ENCODE results near the gene MVD. TPM values are rescaled to one million over a fixed set of nuclear protein-coding genes. Genes with fewer than 3 reads are reported as not detected.

MVD gene
- total RNA-seq, 4 donors from 2014 or later: 52.7 to 134 (median 71.4) TPM

DNA sequence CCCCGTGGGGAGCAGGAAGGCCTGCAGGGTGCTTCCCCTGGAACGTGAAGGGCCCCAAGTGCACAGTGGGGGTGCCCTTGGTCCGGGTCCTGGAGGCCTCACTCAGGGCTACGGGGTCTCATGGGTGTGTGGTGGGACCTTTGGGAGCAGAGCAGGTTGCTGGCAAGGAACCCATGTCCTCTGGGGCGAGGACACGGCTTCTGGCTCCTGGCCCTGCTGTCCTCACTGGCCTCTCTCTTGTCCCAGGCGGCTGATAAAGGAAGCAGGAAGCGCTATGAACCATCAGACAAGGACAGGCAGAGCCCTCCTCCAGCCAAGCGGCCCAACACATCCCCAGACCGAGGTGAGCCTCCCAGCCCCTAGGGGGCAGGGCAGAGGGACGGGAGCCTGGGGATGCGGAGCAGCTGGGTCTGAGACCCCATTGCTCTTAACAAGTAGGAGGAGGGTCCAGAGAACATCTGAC, 34.3 kb downstream of the MVD start:
- H3K4me1 ChIP-seq: peaks cover 0 to 4% (median 0%) of the 10 kb centered on the region in 3 donors
- peaks cover 23 to 91% (median 35%) of the 10 kb centered on the region in 3 donors for H3K36me3 ChIP-seq
- TF ChIP-seq POLR2A (IDR thresholded peaks at IDR 0.05): no peak
- TF ChIP-seq, protein P1, sequence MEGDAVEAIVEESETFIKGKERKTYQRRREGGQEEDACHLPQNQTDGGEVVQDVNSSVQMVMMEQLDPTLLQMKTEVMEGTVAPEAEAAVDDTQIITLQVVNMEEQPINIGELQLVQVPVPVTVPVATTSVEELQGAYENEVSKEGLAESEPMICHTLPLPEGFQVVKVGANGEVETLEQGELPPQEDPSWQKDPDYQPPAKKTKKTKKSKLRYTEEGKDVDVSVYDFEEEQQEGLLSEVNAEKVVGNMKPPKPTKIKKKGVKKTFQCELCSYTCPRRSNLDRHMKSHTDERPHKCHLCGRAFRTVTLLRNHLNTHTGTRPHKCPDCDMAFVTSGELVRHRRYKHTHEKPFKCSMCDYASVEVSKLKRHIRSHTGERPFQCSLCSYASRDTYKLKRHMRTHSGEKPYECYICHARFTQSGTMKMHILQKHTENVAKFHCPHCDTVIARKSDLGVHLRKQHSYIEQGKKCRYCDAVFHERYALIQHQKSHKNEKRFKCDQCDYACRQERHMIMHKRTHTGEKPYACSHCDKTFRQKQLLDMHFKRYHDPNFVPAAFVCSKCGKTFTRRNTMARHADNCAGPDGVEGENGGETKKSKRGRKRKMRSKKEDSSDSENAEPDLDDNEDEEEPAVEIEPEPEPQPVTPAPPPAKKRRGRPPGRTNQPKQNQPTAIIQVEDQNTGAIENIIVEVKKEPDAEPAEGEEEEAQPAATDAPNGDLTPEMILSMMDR (IDR thresholded peaks at IDR 0.05): no peak
- intact Hi-C loops (cut with DNase I): no loop called here
- no peak overlapping the region for H3K27ac ChIP-seq
- DNase-seq: no peak
- peaks cover 0 to 3% (median 0%) of the 10 kb centered on the region in 4 donors for H3K27me3 ChIP-seq
- no peaks in the 10 kb centered on the region for H3K9me3 ChIP-seq
- H3K4me3 ChIP-seq: no peak overlapping the region
- WGBS, 2 donors: 58% methylated on average over 2 of the region's 12 CpGs; no CpG with 5 or more reads in 1 of the 2 donors

DNA sequence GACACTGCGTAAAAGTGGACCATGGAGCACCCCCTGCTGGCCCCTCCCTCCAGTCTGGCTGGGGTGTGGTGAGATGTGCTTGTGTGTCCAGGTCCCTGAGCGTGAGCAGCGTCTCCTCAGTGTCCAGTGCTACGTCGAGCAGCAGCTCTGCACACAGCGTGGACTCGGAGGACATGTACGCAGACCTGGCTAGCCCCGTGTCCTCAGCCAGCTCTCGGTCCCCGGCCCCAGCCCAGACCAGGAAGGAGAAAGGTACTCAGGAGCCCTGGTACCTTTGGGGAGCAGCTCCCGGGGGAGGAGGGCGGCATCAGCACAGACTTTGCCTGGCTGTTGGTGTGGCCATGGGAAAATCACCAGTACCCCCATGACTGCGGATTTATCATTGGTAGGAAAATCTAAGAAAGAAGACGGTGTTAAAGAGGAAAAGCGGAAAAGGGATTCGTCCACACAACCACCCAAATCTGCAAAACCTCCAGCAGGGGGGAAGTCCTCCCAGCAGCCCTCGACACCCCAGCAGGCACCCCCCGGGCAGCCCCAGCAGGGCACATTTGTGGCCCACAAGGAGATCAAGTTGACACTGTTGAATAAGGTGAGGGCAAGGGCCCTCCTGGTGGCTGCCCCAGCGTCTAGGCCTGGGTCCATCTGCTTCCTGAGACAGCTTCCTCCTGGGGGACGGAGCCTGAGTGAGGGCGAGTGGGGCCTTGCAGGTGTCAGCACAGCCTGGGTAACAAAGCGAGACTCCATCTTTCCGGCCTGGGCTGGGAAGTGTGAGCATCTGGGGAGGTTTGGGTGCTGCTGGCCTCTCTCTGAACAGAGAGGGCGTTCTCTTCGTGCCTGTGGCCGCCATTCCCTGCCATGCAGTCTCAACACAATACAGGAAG, 35.1 kb downstream of the MVD start:
- DNase-seq: no peak
- no peak for TF ChIP-seq POLR2A (IDR thresholded peaks at IDR 0.05)
- TF ChIP-seq, protein P1 (IDR thresholded peaks at IDR 0.05): no peak
- 91 to 94% methylated on average over 3 to 18 of the region's 27 CpGs for WGBS, 2 donors
- intact Hi-C loops (cut with DNase I): no loop called here
- H3K4me1 ChIP-seq: no peaks in the 10 kb centered on the region
- H3K4me3 ChIP-seq: no peak overlapping the region
- H3K27me3 ChIP-seq: no peaks in the 10 kb centered on the region
- peaks cover 31 to 98% (median 42%) of the 10 kb centered on the region in 3 donors for H3K36me3 ChIP-seq
- H3K27ac ChIP-seq: no peak overlapping the region
- H3K9me3 ChIP-seq: no peaks in the 10 kb centered on the region

DNA sequence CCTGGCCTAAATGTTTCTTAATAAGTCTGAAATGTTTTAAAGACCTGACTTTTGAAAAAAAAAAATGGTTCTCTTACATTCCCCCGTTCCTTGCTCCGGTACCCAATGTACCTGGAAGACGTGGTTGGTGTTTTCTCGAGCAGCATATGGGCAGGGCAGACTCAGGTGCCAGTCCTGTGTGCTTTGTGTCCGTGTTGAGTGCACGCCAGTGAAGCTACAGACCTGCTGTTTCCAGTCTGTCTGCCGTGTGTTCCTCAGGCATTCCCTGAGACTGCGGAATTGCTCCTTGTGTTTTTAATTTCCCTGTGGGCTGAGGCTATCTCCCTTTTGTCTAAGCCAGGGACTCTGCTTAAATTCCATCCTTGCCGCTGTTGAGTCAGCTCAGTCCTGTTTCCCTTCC, 36.2 kb downstream of the MVD start:
- WGBS, 2 donors: 92 to 94% methylated on average over 9 of the region's 9 CpGs

DNA sequence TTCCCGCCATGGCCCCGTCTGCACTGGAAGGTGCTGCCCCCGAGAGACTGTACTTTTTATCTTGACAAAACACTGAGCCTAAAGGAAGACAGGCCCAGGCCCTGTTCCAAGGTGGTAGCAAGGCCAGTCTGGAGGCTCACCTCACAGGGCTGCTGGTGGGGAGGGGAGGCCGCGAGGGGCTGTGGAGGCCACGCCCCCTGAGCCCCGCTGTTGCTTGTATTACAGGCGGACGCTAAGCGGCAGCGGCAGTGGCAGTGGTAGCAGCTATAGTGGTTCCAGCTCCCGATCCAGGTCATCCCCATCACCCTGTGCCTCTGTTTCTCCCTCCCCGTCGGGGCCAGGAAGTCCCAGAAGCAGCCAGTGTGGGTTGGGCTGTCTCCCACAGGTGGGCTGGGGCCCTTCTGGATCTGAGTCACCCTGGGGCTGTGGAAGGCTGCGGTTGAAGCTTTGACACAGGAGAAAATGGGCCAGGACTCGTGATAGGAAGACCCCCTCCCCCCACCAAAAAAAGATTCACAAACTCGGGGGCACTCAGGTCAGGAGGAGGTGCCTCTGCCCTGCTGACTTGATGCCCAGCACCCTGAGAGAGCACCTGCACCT, 37.8 kb downstream of the MVD start:
- H3K36me3 ChIP-seq: peaks cover 36 to 97% (median 44%) of the 10 kb centered on the region in 3 donors
- H3K27me3 ChIP-seq: no peaks in the 10 kb centered on the region
- no peaks in the 10 kb centered on the region for H3K9me3 ChIP-seq
- H3K27ac ChIP-seq: no peak overlapping the region
- no peaks in the 10 kb centered on the region for H3K4me1 ChIP-seq
- DNase-seq: no peak
- no peak for TF ChIP-seq POLR2A (IDR thresholded peaks at IDR 0.05)
- TF ChIP-seq, protein P1 (IDR thresholded peaks at IDR 0.05): no peak
- WGBS, 2 donors: 90% methylated on average over 7 of the region's 17 CpGs; no CpG with 5 or more reads in 1 of the 2 donors
- intact Hi-C loops (cut with DNase I): no loop called here
- H3K4me3 ChIP-seq: no peak overlapping the region

More for the DNA sequence above, 36.2 kb downstream of the MVD start:
- Histone ChIP-seq H3K36me3 (peaks cover 41 to 99% (median 44%) of the 10 kb centered on the region in 3 donors), H3K4me3 (no peak overlapping the region), H3K27ac (no peak overlapping the region), H3K9me3 (no peaks in the 10 kb centered on the region), H3K4me1 (no peaks in the 10 kb centered on the region), H3K27me3 (no peaks in the 10 kb centered on the region)
- no peak for DNase-seq
- intact Hi-C loops (cut with DNase I): no loop called here
- TF ChIP-seq, protein P1 (IDR thresholded peaks at IDR 0.05): no peak
- TF ChIP-seq POLR2A (IDR thresholded peaks at IDR 0.05): no peak

DNA sequence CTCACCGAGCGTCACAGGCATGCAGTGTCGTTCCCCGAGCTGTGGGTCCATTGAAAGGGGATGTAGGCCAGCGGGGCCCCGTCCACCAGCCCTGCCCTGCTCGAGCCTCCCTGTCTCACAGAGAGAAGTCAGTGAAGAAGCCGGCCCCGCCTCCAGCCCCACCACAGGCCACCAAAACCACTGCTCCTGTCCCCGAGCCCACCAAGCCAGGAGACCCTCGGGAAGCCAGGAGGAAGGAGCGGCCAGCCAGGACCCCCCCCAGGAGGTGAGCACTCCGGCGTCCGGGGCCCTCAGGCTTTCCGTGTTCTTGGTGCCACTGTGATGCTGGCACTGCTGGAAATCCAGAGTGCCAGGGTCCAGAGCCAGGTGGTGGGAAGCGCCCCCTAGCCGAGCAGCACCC, 38.4 kb downstream of the MVD start:
- Histone ChIP-seq H3K9me3 (no peaks in the 10 kb centered on the region), H3K27ac (no peak overlapping the region), H3K27me3 (no peaks in the 10 kb centered on the region), H3K36me3 (peaks cover 36 to 97% (median 43%) of the 10 kb centered on the region in 3 donors), H3K4me3 (no peak overlapping the region), H3K4me1 (no peaks in the 10 kb centered on the region)
- no peak for TF ChIP-seq POLR2A (IDR thresholded peaks at IDR 0.05)
- no peak for DNase-seq
- whole genome bisulfite sequencing, 2 donors: 90 to 100% methylated on average over 2 of the region's 18 CpGs
- intact Hi-C loops (cut with DNase I): no loop called here

Measured in esophagus squamous epithelium (tissue), 5 donors.